BE2C (cell line): Measurements from ENCODE around the gene EHD4.

Experiments used
- DNase-seq: peaks from one replicate; pipeline ENCODE4 v3.0.0-alpha.2; 2020
- H3K27me3 ChIP-seq: fragments of 250-450 bp; sonication (Bioruptor Pico); 2 replicates; pipeline ENCODE4 v1.5.1; 2020; ENCODE audit warnings: mild to moderate bottlenecking
- H3K36me3 ChIP-seq: fragments of 250-450 bp; sonication (Bioruptor Pico); 2 replicates; pipeline ENCODE4 v1.5.1; 2020; ENCODE audit warnings: mild to moderate bottlenecking
- H3K4me1 ChIP-seq: fragments of 250-450 bp; sonication (Bioruptor Pico); 2 replicates; pipeline ENCODE4 v1.5.1; 2020
- H3K4me3 ChIP-seq: 2 replicates; pipeline ENCODE4 v1.5.1; 2011; ENCODE audit warnings: low read depth, low read length
- H3K9me3 ChIP-seq: fragments of 250-450 bp; sonication (Bioruptor Pico); 2 replicates; pipeline ENCODE4 v1.5.1; 2020
- CTCF ChIP-seq: IDR thresholded peaks from 2 replicates; pipeline ENCODE4 v1.5.1; 2012; ENCODE audit warnings: mild to moderate bottlenecking, low read depth, low read length

The EHD4 gene

GRCh38 chr15:41861736-41862356 is 110.5 kb downstream of the EHD4 start:
- no peaks in the 10 kb centered on the region for H3K27me3 ChIP-seq
- H3K4me1 ChIP-seq, result peaks cover 9% of the 10 kb centered on the region
- no peak for DNase-seq
- TF ChIP-seq CTCF, result no peak
- no peaks in the 10 kb centered on the region for H3K9me3 ChIP-seq
- H3K36me3 ChIP-seq, result no peaks in the 10 kb centered on the region
- H3K4me3 ChIP-seq, result no peak overlapping the region

- no peak overlapping the region for H3K4me3 ChIP-seq
- no peak for TF ChIP-seq CTCF
- no peaks in the 10 kb centered on the region for H3K36me3 ChIP-seq
- H3K4me1 ChIP-seq, result no peaks in the 10 kb centered on the region
- no peaks in the 10 kb centered on the region for H3K27me3 ChIP-seq
- DNase-seq, result no peak
- H3K9me3 ChIP-seq, result no peaks in the 10 kb centered on the region
Observed at GRCh38 chr15:41860049-41860828, 112.1 kb downstream of the EHD4 start.

GRCh38 chr15:41858756-41859155 is 113.6 kb downstream of the EHD4 start:
- H3K4me1 ChIP-seq, result no peaks in the 10 kb centered on the region
- H3K4me3 ChIP-seq, result no peak overlapping the region
- DNase-seq, result no peak
- H3K36me3 ChIP-seq, result no peaks in the 10 kb centered on the region
- no peaks in the 10 kb centered on the region for H3K9me3 ChIP-seq
- H3K27me3 ChIP-seq, result no peaks in the 10 kb centered on the region
- no peak for TF ChIP-seq CTCF

- no peaks in the 10 kb centered on the region for H3K9me3 ChIP-seq
- no peaks in the 10 kb centered on the region for H3K36me3 ChIP-seq
- no peaks in the 10 kb centered on the region for H3K4me1 ChIP-seq
- no peaks in the 10 kb centered on the region for H3K27me3 ChIP-seq
- H3K4me3 ChIP-seq, result no peak overlapping the region
- no peak for TF ChIP-seq CTCF
- no peak for DNase-seq
Observed at GRCh38 chr15:41857316-41857715, 115.0 kb downstream of the EHD4 start.

- Histone ChIP-seq H3K4me1 (no peaks in the 10 kb centered on the region), H3K4me3 (no peak overlapping the region), H3K9me3 (no peaks in the 10 kb centered on the region), H3K27me3 (no peaks in the 10 kb centered on the region), H3K36me3 (no peaks in the 10 kb centered on the region)
- DNase-seq, result no peak
- TF ChIP-seq CTCF, result no peak
Observed at GRCh38 chr15:41856716-41857115, 115.6 kb downstream of the EHD4 start.

- Histone ChIP-seq H3K4me1 (no peaks in the 10 kb centered on the region), H3K36me3 (no peaks in the 10 kb centered on the region), H3K27me3 (no peaks in the 10 kb centered on the region), H3K4me3 (no peak overlapping the region), H3K9me3 (no peaks in the 10 kb centered on the region)
- no peak for TF ChIP-seq CTCF
- DNase-seq, result no peak
Observed at GRCh38 chr15:41856262-41856661, 116.1 kb downstream of the EHD4 start.
